ENCODE results near the gene C16orf54.
"Not testable (repeated sequence)": the region's sequence is repeated elsewhere in the genome, so short reads cannot be mapped to it uniquely, and the experiment has no call there.

The C16orf54 gene

GRCh38 chr16:29775742-29776408 lies 30.1 kb upstream of the C16orf54 start:
- no peak for TF ChIP-seq CTCF (conservative IDR thresholded peaks at IDR 0.05; ENCODE audit: low read length)
- H3K4me3 ChIP-seq (ENCODE audit: low read length): no peak overlapping the region
- DNase-seq (ENCODE audit: low read depth): no peak

GRCh38 chr16:29774730-29775129 lies 28.9 kb upstream of the C16orf54 start:
- DNase-seq (ENCODE audit: low read depth): no peak
- no peak overlapping the region for H3K4me3 ChIP-seq (ENCODE audit: low read length)
- no peak for TF ChIP-seq CTCF (conservative IDR thresholded peaks at IDR 0.05; ENCODE audit: low read length)

DNA sequence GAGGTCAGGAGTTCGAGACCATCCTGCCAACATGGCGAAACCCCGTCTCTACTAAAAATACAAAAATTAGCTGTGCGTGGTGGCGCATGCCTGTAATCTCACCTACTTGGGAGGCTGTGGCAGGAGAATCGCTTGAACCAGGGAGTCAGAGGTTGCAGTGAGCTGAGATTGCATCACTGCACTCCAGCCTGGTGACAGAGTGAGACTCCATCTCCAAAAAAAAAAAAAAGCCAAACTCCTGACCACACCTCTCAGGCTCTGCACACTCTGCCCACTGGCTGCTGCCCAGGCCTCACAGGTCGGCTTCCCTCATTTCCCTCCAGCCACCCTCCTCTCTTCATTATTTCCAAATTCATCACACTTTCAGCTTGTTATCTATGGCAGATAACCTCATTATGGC lies 26.5 kb upstream of the C16orf54 start:
- not testable (repeated sequence) for H3K4me3 ChIP-seq (ENCODE audit: low read length); DNase-seq (ENCODE audit: low read depth)

- no peak overlapping the region for H3K4me3 ChIP-seq (ENCODE audit: low read length)
- TF ChIP-seq CTCF (conservative IDR thresholded peaks at IDR 0.05; ENCODE audit: low read length): no peak
- DNase-seq (ENCODE audit: low read depth): no peak
Observed at GRCh38 chr16:29770250-29770929, 24.6 kb upstream of the C16orf54 start.

- no peak for TF ChIP-seq CTCF (conservative IDR thresholded peaks at IDR 0.05; ENCODE audit: low read length)
- no peak for DNase-seq (ENCODE audit: low read depth)
Observed at GRCh38 chr16:29769507-29769906, 23.7 kb upstream of the C16orf54 start.

GRCh38 chr16:29767062-29767461 lies 21.3 kb upstream of the C16orf54 start:
- no peak for TF ChIP-seq CTCF (conservative IDR thresholded peaks at IDR 0.05; ENCODE audit: low read length)
- DNase-seq (ENCODE audit: low read depth): no peak
- no peak overlapping the region for H3K4me3 ChIP-seq (ENCODE audit: low read length)

More at GRCh38 chr16:29769507-29769906, 23.7 kb upstream of the C16orf54 start:
- no peak overlapping the region for H3K4me3 ChIP-seq (ENCODE audit: low read length)

DNA sequence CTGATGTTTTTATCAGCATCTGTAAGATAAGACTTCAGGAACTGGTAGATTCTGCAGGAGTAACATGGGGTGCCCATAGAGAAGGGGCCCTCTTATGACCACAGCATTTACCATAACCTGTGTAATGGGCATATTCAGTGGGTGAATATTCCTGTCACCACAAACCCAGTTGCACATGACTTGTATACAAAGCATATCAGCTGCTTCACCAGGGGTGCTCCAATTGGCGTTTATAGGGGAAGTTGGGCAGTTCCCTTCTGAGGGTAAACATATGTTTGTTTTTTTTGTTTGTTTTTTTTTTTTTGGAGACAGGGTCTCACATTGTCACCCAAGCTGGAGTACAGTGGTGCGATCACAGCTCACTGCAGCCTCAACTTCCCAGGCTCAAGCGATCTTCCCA lies 20.8 kb upstream of the C16orf54 start:
- no peak overlapping the region for H3K4me3 ChIP-seq (ENCODE audit: low read length)
- DNase-seq (ENCODE audit: low read depth): no peak
- no peak for TF ChIP-seq CTCF (conservative IDR thresholded peaks at IDR 0.05; ENCODE audit: low read length)
